Iris pigment epithelial cell (primary cell): ENCODE data around the gene NRBP1.

Experiments used
- DNase-seq: peaks from one replicate; pipeline ENCODE4 v3.0.0-alpha.2; 2011; ENCODE audit warnings: low read depth

Gene NRBP1

DNA sequence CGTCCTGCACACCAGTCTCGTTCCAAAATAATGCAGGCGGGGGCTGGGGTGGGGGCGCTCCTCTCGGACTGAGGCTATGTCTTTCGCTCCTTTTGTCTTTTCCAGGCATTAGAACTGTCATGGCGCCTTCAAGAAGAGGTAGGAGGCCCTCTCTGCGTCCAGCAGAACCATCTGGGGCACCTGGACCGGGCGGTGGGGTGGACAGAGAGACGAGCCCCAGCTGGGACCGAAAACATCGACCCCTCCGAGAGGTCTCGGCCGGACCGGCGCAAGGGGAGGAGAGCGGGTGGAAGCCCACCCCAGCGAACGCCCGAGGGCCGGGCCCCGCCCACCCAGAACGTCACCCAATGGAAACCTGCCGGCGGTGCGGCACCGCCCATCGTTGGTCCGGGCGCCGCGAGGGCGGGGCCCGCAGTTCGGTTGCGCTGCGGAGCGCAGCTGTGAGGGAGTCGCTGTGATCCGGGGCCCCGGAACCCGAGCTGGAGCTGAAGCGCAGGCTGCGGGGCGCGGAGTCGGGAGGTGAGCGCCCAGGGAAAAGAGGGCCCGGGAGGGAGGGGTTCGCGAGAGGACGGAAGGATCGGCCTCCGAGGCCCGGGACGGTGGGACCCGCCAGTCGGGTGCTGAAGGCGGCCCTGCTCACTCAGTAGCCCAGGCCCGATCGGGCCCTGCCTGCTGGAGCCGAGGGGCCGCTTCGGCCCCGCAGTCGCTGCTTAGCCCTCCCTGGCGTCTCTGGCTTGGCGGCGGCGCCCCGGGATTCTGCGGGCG lies at the start of gene NRBP1:
Gene NRBP1, plus strand, starts transcription at position 419 of the 765 bp plus-strand sequence. CDS start 4,643 bp downstream, outside the sequence.
- DNase-seq = peak; percentile 86

DNA sequence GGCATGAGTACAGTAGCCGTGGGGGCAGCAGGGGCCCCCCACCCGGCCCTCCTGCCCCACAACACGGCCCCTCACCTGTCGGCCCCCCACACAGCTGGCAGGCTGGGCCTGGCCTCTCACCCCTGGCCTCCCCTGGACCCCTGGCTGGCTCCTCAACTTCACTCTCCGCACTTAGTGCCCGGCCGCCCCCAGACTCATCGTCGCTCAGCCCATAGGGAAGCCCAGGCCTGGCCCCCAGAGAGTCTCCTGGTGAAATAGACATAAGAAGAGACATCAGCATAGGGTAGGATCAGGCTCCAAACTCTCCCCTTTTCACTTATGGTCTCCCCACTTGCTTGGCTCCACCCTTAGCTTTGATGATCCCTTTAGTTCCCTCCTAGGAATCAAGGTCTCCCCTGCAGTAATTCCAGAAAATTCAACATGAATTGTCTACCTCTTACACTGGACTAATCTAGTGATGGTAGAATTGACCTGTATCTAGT lies 49.6 kb upstream of the NRBP1 start:
- DNase-seq = no peak

DNA sequence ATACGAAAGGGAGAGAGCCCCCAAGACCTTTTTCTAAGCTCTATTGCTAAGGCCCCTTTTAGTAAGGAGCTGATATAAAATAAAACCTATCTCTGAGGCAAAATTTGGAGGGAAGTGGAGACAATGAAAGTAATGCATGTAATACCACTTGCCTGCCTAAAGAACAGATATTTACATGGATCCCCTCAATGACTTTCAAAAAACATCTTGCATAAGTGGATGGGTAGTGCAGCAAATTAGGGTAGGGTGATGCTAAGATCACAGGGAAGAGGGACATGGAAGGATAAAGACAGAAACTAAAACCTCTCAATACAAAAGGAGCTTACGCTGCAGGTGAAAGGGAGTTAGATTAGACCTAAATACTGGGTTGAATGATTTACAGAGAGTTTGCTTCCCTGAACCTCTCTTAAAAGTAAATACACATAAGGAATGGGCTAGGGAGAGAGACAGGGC lies 49.0 kb upstream of the NRBP1 start:
- DNase-seq = no peak

DNA sequence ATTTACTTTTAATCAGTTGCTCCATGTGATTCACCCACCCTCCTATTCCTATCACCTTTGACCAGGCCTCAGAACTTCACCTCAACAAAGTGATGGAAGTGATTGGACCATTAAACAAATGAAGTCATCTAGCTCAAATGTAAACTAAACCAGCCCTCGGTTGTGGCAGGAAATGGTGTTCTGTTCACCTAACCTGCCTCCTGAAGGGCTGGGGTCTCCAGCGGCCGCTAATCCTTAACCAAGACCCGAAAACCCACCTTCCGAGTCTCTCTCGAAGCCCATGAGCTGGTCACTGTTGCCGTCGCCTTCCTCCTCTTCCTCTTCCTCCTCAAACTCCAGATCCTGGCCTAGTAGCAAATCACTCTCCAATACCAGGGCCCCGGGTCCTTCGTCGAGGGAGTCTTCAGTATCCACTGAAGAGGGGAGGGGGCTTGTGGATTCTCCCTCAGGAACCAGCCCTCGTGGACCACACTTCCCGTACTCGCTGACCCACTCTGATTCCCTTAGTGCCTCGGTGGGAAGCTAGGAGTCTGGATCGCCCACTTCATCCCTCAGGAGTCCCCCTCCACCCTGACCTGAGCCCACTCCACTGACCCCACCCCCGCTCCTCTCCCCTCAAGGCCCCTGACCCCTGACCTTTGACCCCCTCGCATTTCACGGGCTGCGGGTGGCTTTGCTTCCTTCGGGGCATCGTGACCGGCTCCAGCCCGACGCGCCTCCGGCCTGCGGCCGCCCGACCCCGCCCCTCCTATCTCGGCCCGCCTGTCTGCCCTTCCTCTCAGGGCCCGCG lies 48.4 kb upstream of the NRBP1 start:
- DNase-seq = peak; percentile 63

DNA sequence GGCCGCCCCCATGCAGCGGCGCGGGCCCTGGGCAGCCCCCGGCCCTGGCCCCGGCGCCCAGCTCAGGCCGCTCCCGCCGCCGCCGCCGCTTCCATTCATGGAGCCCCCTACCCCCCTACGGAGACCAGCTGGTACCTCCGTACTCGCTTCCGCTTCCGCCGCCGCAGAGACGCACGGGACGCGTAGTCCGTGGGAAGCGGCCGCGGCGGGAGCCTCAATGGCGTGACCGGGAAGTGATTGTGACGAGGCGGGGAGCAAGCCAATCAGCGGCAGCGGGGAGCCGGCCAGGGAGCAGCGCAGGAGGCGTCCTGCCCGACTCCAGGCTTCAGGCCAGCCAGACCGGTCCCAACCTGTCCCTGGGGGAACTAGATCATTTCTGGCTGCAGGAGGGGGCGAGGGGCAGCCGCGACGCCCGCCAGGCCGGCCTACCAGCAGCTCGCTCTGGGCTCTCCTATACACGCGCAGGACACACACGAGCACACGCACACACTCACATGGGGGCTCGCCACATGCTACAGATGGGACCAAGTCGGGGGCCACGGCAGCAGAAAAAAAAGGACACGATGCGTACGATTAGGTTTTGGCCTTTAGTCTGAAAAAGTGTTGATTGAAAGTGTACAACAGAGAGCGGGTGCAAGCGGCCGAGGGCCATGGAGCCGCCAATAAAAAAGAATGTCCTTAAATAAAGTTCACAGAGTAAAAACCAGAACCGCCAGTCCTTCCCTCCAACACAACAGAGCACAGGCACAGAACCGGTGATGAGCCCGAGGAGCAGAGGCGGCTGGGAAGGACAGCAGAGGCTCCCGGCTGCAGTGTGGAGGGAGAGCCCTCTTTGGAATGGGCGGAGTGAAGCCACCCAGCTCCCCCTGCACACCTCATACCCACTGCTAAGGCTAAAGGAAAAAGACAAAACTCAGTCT lies 47.5 kb upstream of the NRBP1 start, which contains the start of gene ZNF513:
Gene ZNF513, minus strand, starts transcription at position 109 of the 920 bp plus-strand sequence. CDS start 208 bp downstream, outside the sequence.
- DNase-seq = peak; percentile 97

DNA sequence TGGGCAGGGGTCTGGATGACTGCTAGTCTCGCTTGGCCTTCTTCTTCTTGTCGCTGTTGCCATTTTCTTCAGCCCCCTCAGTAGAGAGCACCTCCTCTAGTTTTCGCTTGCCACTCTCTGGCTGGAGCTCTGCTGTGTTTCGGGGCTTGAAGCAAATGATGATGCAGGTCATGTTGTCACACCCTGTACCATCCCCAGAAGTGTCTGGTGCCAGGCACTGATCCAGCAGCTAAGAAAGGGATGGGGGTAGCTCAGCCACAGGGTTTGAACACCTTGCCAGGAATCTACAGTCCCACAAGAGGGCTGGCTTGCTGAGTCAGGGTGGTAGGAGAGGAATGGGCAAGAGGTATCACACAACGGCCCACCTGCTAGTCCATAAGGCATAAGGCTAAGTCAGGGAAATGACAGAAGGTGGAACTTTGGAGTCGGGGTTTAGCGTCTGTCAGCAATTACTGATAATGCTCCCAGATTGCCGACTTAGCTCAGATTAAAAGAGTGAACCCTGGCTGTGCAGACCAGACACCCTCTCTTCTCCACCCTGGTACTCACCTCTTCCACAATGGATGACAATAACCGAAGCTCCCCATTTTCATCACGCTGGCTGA lies 46.8 kb upstream of the NRBP1 start:
- DNase-seq = no peak

DNA sequence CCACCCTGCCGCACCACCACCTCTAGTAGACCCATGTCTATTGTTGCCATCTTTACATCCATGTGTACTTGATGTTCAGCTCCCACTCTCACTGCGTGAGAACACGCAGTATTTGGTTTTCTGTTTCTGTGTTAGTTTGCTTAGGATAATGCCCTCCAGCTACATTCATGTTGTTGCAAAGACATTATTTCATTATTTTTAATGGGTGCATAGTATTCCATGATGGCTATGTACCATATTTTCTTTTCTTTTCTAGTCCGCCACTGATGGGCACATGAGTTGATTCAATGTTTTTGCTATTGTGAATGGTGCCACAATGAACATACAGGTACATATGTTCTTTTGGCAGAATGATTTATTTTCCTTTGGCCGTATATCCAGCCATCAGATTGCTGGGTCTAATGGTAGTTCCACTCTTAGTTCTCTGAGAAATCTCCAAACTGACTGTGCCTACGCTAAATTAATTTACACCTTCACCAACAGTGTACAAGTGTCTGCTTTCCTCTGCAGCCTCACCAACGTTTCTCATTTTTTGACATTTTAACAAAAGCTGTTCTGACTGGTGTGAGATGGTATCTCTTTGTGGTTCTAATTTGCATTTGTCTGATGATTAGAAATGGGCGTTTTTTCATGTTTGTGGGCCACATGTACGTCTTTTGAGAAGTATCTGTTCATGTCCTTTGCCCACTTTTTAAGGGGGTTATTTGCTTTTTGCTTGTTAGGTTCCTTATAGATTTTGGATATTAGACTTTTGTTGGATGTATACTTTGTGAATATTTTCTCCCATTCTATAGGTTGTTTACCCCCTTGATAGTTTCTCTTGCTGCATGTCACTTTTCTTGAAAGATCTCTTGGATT lies 37.4 kb upstream of the NRBP1 start:
- DNase-seq = no peak

DNA sequence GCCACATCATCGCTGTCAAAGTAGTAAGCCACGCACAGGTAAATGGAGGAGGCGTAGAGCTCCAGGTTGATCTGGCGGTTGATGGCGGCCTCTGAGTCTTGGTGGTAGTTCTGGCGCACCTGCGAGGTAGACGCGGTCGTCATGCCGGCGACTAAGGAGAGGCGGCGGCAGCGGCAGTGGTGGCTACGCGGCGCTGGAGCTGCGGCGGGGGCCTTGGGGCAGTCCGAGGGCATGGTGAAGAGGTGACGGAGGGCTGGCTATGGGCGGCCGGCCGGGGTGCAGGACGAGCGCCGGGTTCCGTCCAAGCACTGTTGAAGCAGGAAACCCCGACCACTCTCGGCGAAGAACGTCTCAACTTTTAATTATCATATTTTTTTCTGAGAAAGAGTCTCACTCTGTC lies 35.2 kb upstream of the NRBP1 start:
- no peak for DNase-seq

DNA sequence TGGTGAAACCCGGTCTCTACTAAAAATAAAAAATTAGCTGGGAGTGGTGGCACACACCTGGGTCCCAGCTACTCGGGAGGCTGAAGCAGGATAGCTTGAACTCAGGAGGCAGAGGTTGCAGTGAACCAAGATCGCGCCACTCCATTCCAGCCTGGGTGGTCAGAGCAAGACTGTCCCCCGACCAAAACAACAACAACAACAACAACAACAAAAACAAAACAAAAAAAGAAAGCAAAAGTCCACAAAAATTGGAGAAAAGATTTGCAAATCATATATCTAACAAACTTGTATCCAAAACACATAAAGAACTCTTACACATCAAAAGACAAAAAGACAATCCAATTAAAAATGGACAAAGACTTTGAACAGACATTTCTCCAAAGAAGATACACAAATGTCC lies 29.5 kb upstream of the NRBP1 start:
- DNase-seq = no peak

DNA sequence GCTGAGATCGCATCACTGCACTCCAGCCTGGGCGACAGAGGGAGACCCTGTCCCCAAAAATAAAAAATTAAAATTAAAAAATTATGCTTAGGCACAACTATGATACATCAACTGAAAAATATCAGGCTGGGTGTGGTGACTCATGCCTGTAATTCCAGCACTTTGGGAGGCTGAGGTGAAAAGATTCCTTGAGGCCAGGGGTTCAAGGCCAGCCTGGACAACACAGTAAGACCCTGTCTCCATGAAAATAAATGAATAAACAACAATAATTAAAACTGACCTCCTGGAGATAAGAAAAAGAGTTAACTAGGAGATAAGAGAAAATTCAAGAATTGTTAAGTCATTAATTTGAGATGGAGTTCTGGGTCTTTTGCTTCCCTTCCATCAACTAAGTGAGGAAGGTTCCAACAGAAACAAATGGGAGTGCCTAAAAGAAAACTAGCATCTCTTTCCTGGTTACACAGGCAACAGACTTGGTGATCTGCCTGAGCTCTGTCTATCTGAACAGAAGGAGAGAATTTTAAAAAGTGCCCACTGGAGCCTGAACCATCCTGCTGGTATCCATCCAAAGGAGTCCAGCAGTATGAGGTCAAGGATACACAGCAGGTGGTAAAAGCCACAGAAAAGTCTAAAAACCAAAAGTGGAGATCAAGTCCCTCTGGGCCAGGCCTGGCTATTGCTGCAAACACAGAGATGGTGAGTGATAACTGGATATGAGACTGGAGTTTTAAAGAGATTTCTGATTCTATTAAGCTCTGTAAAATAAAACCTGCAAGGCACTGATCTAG lies 27.9 kb upstream of the NRBP1 start:
- DNase-seq = no peak

DNA sequence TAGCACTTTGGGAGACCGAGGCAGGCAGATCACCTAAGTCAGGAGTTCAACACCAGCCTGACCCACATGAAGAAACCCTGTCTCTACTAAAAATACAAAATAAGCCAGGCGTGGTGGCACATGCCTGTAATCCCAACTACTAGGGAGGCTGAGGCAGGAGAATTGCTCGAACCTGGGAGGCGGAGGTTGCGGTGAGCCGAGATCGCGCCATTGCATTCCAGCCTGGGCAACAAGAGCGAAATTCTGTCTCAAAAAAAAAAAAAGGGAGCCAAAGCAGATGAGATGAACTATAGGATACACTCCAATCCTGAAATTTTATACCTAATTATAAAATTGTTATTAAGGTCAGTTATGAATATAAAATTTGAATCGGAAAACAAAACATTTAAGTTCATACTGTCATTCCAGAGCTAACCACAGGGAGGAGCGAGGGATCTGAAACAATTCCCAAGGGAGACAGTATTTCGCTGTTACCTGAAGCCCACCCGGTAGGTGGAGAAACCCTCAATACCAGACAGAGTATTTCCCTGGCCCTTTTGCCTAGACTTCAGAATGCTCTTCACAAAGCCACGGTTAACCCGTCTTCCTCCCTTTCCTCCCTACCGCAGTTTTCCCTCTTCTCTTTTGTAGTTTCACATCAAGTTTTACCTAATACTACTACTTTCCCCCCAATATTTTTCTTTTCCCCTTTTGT lies 20.5 kb upstream of the NRBP1 start:
- DNase-seq = peak; percentile 58

DNA sequence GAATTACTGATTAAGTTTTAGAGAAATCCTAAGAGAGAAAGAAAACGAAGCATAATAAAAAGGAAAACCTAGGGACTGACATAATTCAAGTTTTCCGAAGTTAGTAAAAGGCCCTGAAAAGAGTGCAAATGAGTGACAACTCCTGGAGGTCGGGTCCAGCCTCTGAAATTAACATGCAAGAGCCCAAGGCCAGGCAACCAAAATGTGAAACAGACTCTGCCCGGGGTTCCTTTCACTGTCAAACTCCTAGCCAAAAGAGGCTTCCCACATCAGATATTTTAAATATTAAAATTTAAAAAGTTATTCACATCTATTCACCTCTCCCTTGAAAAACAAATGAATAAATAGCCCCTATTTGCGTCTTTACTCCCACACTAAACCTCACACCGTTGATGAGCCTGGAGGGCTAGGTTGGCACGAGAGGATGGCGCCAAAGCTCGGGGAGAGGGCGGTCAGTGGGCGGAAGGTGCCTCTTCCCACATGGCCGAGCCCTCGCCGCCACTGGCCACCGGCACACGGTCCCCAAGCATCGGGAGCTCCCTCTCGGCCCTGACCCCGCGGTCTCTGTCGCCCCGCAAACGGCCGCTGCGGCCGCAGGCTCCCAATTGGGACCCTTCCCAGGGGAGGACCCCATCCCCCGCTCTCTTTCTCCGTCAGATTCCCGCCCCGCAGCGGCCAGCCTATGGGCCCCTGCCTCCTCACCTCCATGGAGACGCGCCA lies 19.7 kb upstream of the NRBP1 start:
- DNase-seq = peak; percentile 4

DNA sequence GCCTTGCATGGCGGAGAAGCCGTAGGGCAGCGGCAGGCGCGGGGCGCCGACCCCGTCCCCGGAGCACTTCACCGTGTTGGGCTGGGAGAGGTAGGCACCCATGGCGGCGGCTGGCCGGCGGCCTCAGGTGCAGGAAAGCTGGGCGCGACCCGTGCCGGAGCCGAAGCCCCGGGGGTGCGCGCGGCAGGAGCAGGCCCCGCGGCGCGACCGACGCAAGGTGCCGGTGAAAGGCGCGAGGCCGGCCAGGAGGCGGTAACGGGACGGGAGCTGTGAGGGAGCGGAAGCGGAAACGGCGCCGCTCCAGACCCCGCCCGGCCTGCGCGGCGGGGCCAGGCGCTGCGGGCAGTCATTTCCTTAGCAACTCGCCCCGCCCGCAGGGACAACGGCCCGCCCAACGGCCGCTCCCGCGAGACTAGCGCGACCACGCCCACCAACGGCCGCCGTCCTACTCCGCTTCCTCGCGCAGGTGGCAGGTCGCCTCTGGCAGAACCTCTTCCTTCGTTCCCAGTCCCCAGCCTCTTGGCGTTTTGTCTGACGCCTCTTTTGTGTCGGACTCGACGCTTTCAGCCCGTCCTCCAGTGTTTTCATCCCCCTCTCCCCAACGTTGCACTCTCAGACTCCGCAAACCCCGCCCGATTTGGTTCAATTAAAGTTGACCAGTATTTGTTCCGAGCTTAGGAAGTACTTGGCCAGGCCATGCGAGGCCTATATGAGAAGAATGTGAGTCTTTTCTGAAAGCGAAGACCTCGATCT lies 18.9 kb upstream of the NRBP1 start, which contains the start of gene PPM1G:
Gene PPM1G, minus strand, starts transcription at position 271 of the 753 bp plus-strand sequence. Its CDS starts 169 bp downstream, at position 102.
- peak; percentile 92 for DNase-seq

DNA sequence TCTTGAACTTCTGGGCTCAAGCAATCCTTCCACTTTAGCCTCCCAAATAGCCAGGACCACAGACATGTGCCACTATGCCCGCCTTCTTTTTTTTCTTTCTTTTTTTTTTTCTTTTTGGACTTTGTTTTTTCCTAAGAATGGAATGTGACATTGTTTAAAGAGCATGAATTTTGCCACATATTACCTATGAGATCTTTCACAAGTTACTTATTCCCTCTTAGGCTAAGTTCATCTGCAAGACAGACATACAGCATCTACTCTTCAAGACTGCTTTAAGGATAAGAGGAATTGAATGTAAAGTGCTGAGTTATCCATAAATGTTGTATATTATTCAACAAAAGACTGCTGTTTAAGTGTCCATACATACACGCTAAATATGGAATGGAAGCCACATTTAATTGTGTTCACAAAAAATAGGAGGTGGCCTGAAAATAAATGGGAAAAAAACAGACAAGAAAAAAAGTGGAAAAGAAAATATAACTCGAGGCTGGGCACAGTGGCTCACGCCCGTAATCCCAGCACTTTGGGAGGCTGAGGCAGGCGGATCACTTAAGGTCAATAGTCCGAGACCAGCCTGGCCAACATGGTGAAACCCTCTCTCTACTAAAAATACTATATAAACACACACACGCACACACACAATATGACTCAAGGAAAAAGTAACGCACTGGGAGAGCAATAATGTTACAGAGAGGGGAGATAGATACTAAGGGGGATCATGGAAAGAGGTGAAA lies 15.8 kb upstream of the NRBP1 start:
- DNase-seq = no peak

DNA sequence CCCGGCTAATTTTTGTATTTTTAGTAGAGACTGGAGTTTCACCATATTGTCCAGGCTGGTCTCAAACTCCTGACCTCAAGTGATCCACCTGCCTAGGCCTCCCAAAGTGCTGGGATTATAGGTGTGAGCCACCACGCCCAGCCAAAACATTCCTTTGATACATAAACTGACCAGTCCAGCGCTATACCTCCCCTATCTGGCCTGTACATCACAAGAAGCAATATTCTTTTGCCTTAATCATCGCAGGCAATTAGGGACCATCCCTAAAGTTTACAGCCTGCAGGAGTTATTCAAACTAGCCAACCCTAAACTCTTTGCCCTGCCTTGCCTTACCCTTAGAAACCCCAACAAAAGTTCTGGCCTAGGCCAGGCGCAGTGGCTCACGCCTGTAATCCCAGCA lies 12.3 kb upstream of the NRBP1 start:
- DNase-seq = no peak

DNA sequence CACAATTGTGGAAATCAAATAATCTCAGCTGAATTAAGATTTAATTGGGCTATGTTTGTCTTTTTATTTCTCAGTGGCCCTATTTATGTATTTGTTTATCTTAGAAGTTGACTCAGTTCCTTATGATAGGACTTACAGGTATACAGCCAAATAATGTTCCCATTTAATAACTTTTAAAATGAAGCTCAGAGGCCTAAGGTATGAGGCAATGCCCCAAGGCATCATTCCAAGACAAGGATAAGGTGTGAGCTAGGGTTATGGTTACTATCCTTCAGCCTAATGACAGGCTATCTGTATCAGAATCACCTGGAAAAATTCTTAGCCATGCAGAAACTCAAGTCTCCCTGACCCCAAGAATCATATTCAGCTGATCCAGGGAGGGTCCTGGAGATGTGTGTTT lies 7.4 kb upstream of the NRBP1 start:
- DNase-seq = no peak
